HepG2 (cell line): ENCODE measurements around the gene ADCY5. TPM values are rescaled to one million over a fixed set of nuclear protein-coding genes. Genes with fewer than 3 reads are reported as not detected.

Experiments
- ATAC-seq: fragments of 200-7000 bp; cut with Tn5 transposase; 3 replicates; pipeline ENCODE4 v1.9.1; 2020; ENCODE audit warnings: mild to moderate bottlenecking, moderate library complexity
- BruUV-seq: library from RNA; stranded (reverse); fragments of 400-500 nt; replicated peaks from 2 replicates; lab custom pipeline; 2021; lab: Mats Ljungman, UMichigan
- CTCF ChIA-PET: fragments of 300-600 bp; formaldehyde crosslinking; extraction: SDS; loops from one replicate; lab custom pipeline; 2021; ENCODE audit warnings: low total read pairs, inconsistent platforms, low intra/inter-chr PET ratio; lab: Yijun Ruan, JAX
- POLR2A ChIA-PET: fragments of 350-600 bp; sonication (Branson Sonifier 250); formaldehyde crosslinking; loops from one replicate; lab custom pipeline; 2020; ENCODE audit warnings: antibody characterized with exemption, inconsistent platforms; lab: Yijun Ruan, JAX
- DNase-seq: peaks from one replicate; pipeline ENCODE4 v3.0.0-alpha.2; 2015; ENCODE audit warnings: low spot score
- FAIRE-seq: peaks from 3 replicates; lab custom pipeline; 2011; peaks lifted over from hg19 to GRCh38; lab: Jason Lieb, UNC
- H2AFZ ChIP-seq: one replicate; pipeline ENCODE4 v1.6.1; 2011; ENCODE audit warnings: low read length, inconsistent platforms
- H3K27ac ChIP-seq: fragments of 300-600 bp; 3 replicates; pipeline ENCODE4 v1.8.0; 2011; ENCODE audit warnings: mixed run types, mild to moderate bottlenecking, mixed read lengths, low read length, inconsistent platforms; ENCODE audit not compliant: insufficient read depth; ENCODE audit errors: extremely low read length
- H3K27me3 ChIP-seq, 2 experiments: fragments of 200-600 bp in 1 of 2; 2 replicates in 1 of 2; 3 replicates in 1 of 2; pipeline versions ENCODE4 v1.6.0 to v1.8.0; 2011; ENCODE audit warnings: low read length in 2 of 2, mild to moderate bottlenecking in 2 of 2, moderate library complexity in 2 of 2, inconsistent platforms in 1 of 2; ENCODE audit not compliant: insufficient read depth in 2 of 2, control insufficient read depth in 1 of 2
- H3K36me3 ChIP-seq, 2 experiments: fragments of 200-600 bp in 1 of 2; replicated peaks in 1 of 2; 2 replicates in 1 of 2; 3 replicates in 1 of 2; pipeline versions ENCODE4 v1.5.1 to v1.8.0; 2011; ENCODE audit warnings: low read length in 2 of 2, inconsistent platforms in 1 of 2; ENCODE audit not compliant: insufficient read depth in 2 of 2, control insufficient read depth in 1 of 2
- H3K4me1 ChIP-seq: 2 replicates; pipeline ENCODE4 v1.5.1; 2012; ENCODE audit warnings: low read length, inconsistent platforms; ENCODE audit not compliant: insufficient read depth
- H3K4me2 ChIP-seq: 2 replicates; pipeline ENCODE4 v1.6.0; 2011; ENCODE audit warnings: low read depth, low read length, inconsistent platforms
- H3K4me3 ChIP-seq, 3 experiments: fragments of 200-600 bp in 1 of 3; sonication (generic), shearing (Covaris generic) in 1 of 3; replicated peaks in 1 of 3; 2 replicates each; pipeline ENCODE4 v1.5.1; 2011 to 2016; ENCODE audit warnings: low read length in 3 of 3, inconsistent platforms in 2 of 3, low read depth in 2 of 3, mild to moderate bottlenecking in 2 of 3, control low read depth in 1 of 3, mixed read lengths in 1 of 3; ENCODE audit not compliant: insufficient read depth in 1 of 3
- H3K79me2 ChIP-seq: one replicate; pipeline ENCODE4 v1.6.1; 2011; ENCODE audit warnings: low read length, inconsistent platforms; ENCODE audit not compliant: insufficient read depth
- H3K9ac ChIP-seq: 2 replicates; pipeline ENCODE4 v1.6.0; 2011; ENCODE audit warnings: mild to moderate bottlenecking, low read depth, low read length, inconsistent platforms; ENCODE audit not compliant: insufficient read depth
- H3K9me3 ChIP-seq: 2 replicates; pipeline ENCODE4 v1.5.1; 2012; ENCODE audit warnings: mild to moderate bottlenecking, low read length
- H4K20me1 ChIP-seq: 2 replicates; pipeline ENCODE4 v1.6.0; 2011; ENCODE audit warnings: inconsistent platforms, mild to moderate bottlenecking, low read length, moderate library complexity; ENCODE audit not compliant: insufficient read depth
- ARNT ChIP-seq: fragments of 450-650 bp; IDR thresholded peaks from 2 replicates; pipeline ENCODE4 v1.6.1; 2017
- ATF7 ChIP-seq, 2 experiments: fragments of 450-650 bp in 1 of 2; sonication (generic) in 1 of 2; formaldehyde crosslinking in 1 of 2; IDR thresholded peaks; 2 replicates each; pipeline versions ENCODE4 v1.4.0 to v1.6.1; 2016 to 2020; ENCODE audit warnings: antibody characterized with exemption in 1 of 2, mild to moderate bottlenecking in 1 of 2, missing genetic modification reagents in 1 of 2
- CHCHD3 ChIP-seq: sonication (generic); formaldehyde crosslinking; IDR thresholded peaks from 2 replicates; pipeline ENCODE4 v1.8.0; 2022; ENCODE audit warnings: mild to moderate bottlenecking, missing genetic modification reagents, moderate library complexity
- CREM ChIP-seq, 2 experiments: sonication (generic) in 1 of 2; formaldehyde crosslinking in 1 of 2; IDR thresholded peaks; 2 replicates each; pipeline versions ENCODE4 v1.4.0 to v1.6.1; 2016 to 2020; ENCODE audit warnings: antibody characterized with exemption in 1 of 2, mild to moderate bottlenecking in 1 of 2, missing genetic modification reagents in 1 of 2
- FOXP1 ChIP-seq, 2 experiments: fragments of 450-650 bp in 1 of 2; IDR thresholded peaks; 2 replicates each; pipeline ENCODE4 v1.6.1; 2017 to 2018; ENCODE audit warnings: antibody characterized with exemption in 1 of 2
- MAFF ChIP-seq: IDR thresholded peaks from 2 replicates; pipeline ENCODE4 v1.6.1; 2011; ENCODE audit warnings: low read depth, low read length, improper control_type of control experiment
- MATR3 ChIP-seq: sonication (generic); formaldehyde crosslinking; IDR thresholded peaks from 2 replicates; pipeline ENCODE4 v1.4.0; 2020; ENCODE audit warnings: missing genetic modification reagents
- NBN ChIP-seq: fragments of 450-650 bp; conservative IDR thresholded peaks from 2 replicates; pipeline ENCODE4 v1.6.1; 2017
- NFIC ChIP-seq: IDR thresholded peaks from 2 replicates; pipeline ENCODE4 v1.6.1; 2012; ENCODE audit warnings: mild to moderate bottlenecking, low read length, inconsistent platforms
- NFYC ChIP-seq: IDR thresholded peaks from 2 replicates; pipeline ENCODE4 v1.6.1; 2016; ENCODE audit warnings: missing genetic modification reagents, missing compliant biosample characterization
- PHB2 ChIP-seq: fragments of 450-650 bp; IDR thresholded peaks from 2 replicates; pipeline ENCODE4 v1.6.1; 2018; ENCODE audit not compliant: partially characterized antibody
- RARG ChIP-seq: sonication (generic); formaldehyde crosslinking; IDR thresholded peaks from 2 replicates; pipeline ENCODE4 v1.4.0; 2020; ENCODE audit warnings: low read depth, mild to moderate bottlenecking, missing genetic modification reagents
- RXRA ChIP-seq: sonication (generic); formaldehyde crosslinking; IDR thresholded peaks from 2 replicates; pipeline ENCODE4 v1.5.1; 2020; ENCODE audit warnings: missing genetic modification reagents
- TBP ChIP-seq: sonication (generic); formaldehyde crosslinking; IDR thresholded peaks from 2 replicates; pipeline ENCODE4 v1.5.0; 2020; ENCODE audit warnings: missing genetic modification reagents
- THAP11 ChIP-seq: IDR thresholded peaks from 2 replicates; pipeline ENCODE4 v1.6.1; 2016; ENCODE audit warnings: missing biosample characterization, missing genetic modification reagents
- ZNF354B ChIP-seq: sonication (generic); formaldehyde crosslinking; IDR thresholded peaks from 2 replicates; pipeline ENCODE4 v1.8.0; 2022; ENCODE audit warnings: mild to moderate bottlenecking, missing genetic modification reagents
- ZNF550 ChIP-seq: sonication (generic); formaldehyde crosslinking; IDR thresholded peaks from 2 replicates; pipeline ENCODE4 v1.4.0; 2020; ENCODE audit warnings: mild to moderate bottlenecking, missing genetic modification reagents, borderline replicate concordance
- ZNF75D ChIP-seq: sonication (generic); formaldehyde crosslinking; IDR thresholded peaks from 2 replicates; pipeline ENCODE4 v1.8.1; 2023; ENCODE audit warnings: missing genetic modification reagents, mild to moderate bottlenecking, borderline replicate concordance
- WGBS: methylation state at CpG from one replicate; pipeline ENCODE4 v1.1.6; 2017; ENCODE audit warnings: low lambda C conversion rate; 5-methylcytosine and 5-hydroxymethylcytosine counted together
- in situ Hi-C: cut with HindIII; loops from 2 replicates; pipeline ENCODE4 v1.10.0; 2017; ENCODE audit warnings: low pct_unique_long_range_greater_than_20kb; ENCODE audit not compliant: extremely low pct_ligation_motif_present
- intact Hi-C: fragments of 100-400 bp; cut with micrococcal nuclease; formaldehyde crosslinking; loops from one replicate; pipeline ENCODE4 v1.10.0; 2022; ENCODE audit not compliant: unreplicated experiment
- polyA plus RNA-seq, 8 experiments: library from polyadenylated mRNA; depleted of rRNA in 3 of 8; stranded (reverse) in 7 of 8; unstranded in 1 of 8; fragments of >200 nt; fragmentation: Illumina TruSeq in 4 of 8; extraction: Trizol in 4 of 8; gene quantifications; 2 replicates each; pipeline versions ENCODE4 v1.2.1 to v1.2.3, GENCODE V29; 2011 to 2016; ENCODE audit warnings: low read depth in 4 of 8, missing spikeins in 1 of 8, mixed read lengths in 1 of 8; ENCODE audit not compliant: insufficient read depth in 1 of 8
- total RNA-seq, 5 experiments: library from RNA; depleted of rRNA; stranded (reverse); fragments of >200 nt; fragmentation: Illumina TruSeq; extraction: Trizol; gene quantifications; 2 replicates each; pipeline ENCODE4 v1.2.3, GENCODE V29; 2016; ENCODE audit warnings: low read depth in 1 of 5
- TF ChIP-seq, protein P1 (sequence below): sonication (generic); formaldehyde crosslinking; IDR thresholded peaks from 2 replicates; pipeline ENCODE4 v1.8.0; 2022; ENCODE audit warnings: mild to moderate bottlenecking, missing genetic modification reagents
- TF ChIP-seq, protein P2 (sequence below): IDR thresholded peaks from 2 replicates; pipeline ENCODE4 v1.6.1; 2016; ENCODE audit warnings: missing biosample characterization, missing genetic modification reagents, low read depth

Gene ADCY5
- total and polyA plus RNA-seq, 2 of the 13 experiments (the other 11 are each of a cell fraction or from before 2014, with no cell fraction given): not detected

DNA sequence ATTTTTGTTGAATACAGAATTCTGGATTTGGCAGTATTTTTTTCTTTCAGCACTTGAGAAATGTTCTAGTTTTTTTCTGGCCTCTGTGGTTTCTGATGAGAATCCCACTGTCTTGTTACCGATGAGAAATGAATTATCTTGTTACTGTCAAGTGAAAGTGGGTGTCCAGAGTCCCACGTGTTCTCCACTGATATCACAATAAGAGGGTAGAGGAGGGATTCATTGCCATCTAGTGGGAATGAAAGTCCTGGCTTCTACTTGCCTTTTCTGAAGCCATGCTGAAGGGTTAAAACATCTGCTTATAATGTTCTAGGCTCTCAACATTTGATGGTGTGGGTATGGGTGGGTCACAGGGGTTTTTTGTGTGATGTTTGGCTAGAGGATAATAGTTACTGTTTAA is 181.1 kb downstream of the ADCY5 start:
- Histone ChIP-seq H3K4me1 (peaks cover 11% of the 10 kb centered on the region; the same call in 1 of the 2 replicates), H3K9ac (no peak overlapping the region), H3K79me2 (no peaks in the 10 kb centered on the region), H3K4me2 (no peak overlapping the region), H3K27ac (no peak overlapping the region), H3K27me3 (no peaks in the 10 kb centered on the region), H3K9me3 (no peaks in the 10 kb centered on the region), H4K20me1 (no peaks in the 10 kb centered on the region), H2AFZ (no peak overlapping the region), H3K36me3 (0 out of 5 replicates have a peak, but pooled peaks cover 0 to 5% of the 10 kb centered on the region in 2 experiments), H3K4me3 (no peak overlapping the region)
- ChIA-PET CTCF (no interaction called here), POLR2A (no interaction called here)
- in situ Hi-C loops (no loop called here), intact Hi-C loops (no loop called here)
- ATAC-seq (no peak), FAIRE-seq (no peak), DNase-seq (no peak)
- no TSS peak for BruUV-seq
- no peak for TF ChIP-seq ARNT
- TF ChIP-seq, protein P1, sequence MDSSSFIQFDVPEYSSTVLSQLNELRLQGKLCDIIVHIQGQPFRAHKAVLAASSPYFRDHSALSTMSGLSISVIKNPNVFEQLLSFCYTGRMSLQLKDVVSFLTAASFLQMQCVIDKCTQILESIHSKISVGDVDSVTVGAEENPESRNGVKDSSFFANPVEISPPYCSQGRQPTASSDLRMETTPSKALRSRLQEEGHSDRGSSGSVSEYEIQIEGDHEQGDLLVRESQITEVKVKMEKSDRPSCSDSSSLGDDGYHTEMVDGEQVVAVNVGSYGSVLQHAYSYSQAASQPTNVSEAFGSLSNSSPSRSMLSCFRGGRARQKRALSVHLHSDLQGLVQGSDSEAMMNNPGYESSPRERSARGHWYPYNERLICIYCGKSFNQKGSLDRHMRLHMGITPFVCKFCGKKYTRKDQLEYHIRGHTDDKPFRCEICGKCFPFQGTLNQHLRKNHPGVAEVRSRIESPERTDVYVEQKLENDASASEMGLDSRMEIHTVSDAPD: no peak
- TF ChIP-seq RARG (CRISPR knock-in tag): no peak
- TF ChIP-seq CREM (IDR thresholded peaks at IDR 0.05): no peak
- TF ChIP-seq CREM (CRISPR knock-in tag; IDR thresholded peaks at IDR 0.05): no peak
- no peak for TF ChIP-seq CHCHD3 (CRISPR knock-in tag)
- TF ChIP-seq ZNF550 (CRISPR knock-in tag): no peak
- TF ChIP-seq MAFF: no peak
- no peak for TF ChIP-seq PHB2
- 79% methylated on average over 2 of the region's 2 CpGs for WGBS

DNA sequence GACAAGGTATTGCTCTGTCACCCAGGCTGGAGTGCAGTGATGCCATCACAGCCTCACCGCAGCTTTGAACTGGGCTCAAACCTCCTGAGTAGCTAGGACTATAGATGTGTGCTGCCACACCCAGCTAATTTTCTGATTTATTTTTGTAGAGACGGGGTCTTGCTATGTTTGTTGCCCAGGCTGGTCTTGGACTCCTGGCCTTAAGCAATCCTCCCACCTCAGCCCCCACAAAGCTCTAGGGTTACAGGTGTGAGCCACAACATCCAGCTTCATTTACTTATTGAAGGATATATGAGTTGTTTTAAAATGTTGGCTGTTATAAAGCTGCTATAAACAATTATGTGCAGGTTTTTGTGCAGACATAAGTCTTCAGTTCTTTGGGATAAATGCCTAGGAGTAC is 184.9 kb downstream of the ADCY5 start:
- intact Hi-C loops: no loop called here
- ChIA-PET POLR2A (no interaction called here), CTCF (no interaction called here)
- H3K4me2 ChIP-seq: no peak overlapping the region
- H3K4me1 ChIP-seq: no peaks in the 10 kb centered on the region
- no TSS peak for BruUV-seq
- in situ Hi-C loops: no loop called here
- 0 out of 5 replicates have a peak, but pooled peaks cover 0 to 2% of the 10 kb centered on the region in 2 experiments for H3K36me3 ChIP-seq
- ATAC-seq (no peak), DNase-seq (no peak), FAIRE-seq (no peak)
- WGBS: 97% methylated on average over 2 of the region's 2 CpGs
- H3K9me3 ChIP-seq: no peaks in the 10 kb centered on the region
- no peak overlapping the region for H3K4me3 ChIP-seq
- no peak overlapping the region for H3K9ac ChIP-seq
- no peaks in the 10 kb centered on the region for H4K20me1 ChIP-seq
- H2AFZ ChIP-seq: no peak overlapping the region
- no peak overlapping the region for H3K27ac ChIP-seq
- no peaks in the 10 kb centered on the region for H3K27me3 ChIP-seq
- H3K79me2 ChIP-seq: no peaks in the 10 kb centered on the region
- TF ChIP-seq NBN (no peak), NFIC (no peak), MATR3 (CRISPR knock-in tag) (no peak), ZNF75D (no peak), THAP11 (CRISPR knock-in tag) (no peak), FOXP1 (IDR thresholded peaks at IDR 0.05) (no peak), FOXP1 (CRISPR knock-in tag; IDR thresholded peaks at IDR 0.05) (no peak), ZNF354B (CRISPR knock-in tag) (no peak), TBP (CRISPR knock-in tag) (no peak), NFYC (CRISPR knock-in tag) (no peak), ATF7 (IDR thresholded peaks at IDR 0.05) (no peak), ATF7 (CRISPR knock-in tag; IDR thresholded peaks at IDR 0.05) (no peak), RXRA (CRISPR knock-in tag) (no peak)
- TF ChIP-seq, protein P2, sequence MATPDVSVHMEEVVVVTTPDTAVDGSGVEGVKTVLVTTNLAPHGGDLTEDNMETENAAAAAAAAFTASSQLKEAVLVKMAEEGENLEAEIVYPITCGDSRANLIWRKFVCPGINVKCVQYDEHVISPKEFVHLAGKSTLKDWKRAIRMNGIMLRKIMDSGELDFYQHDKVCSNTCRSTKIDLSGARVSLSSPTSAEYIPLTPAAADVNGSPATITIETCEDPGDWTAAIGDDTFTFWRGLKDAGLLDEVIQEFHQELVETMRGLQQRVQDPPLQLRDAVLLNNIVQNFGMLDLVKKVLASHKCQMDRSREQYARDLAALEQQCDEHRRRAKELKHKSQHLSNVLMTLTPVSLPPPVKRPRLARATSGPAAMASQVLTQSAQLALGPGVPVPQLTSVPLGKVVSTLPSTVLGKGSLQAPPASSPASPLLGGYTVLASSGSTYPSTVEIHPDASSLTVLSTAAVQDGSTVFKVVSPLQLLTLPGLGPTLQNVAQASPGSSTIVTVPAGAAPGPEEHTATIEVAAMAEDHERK (CRISPR knock-in tag): no peak
